Parathyroid adenoma (tissue), 2 donors: ENCODE results near the gene RIOK3.
A peak's percentile ranks its signal among the peaks of the same experiment; 100 is the strongest.

Experiments
- H2AFZ ChIP-seq: fragments of 300-600 bp; sonication (generic); one replicate; pipeline ENCODE4 v1.7.0; 2017; ENCODE audit warnings: antibody characterized with exemption, mild to moderate bottlenecking
- H3K27ac ChIP-seq: fragments of 300-600 bp; sonication (generic); one replicate; pipeline ENCODE4 v1.7.0; 2017
- H3K27me3 ChIP-seq: fragments of 300-600 bp; sonication (generic); one replicate; pipeline ENCODE4 v1.7.0; 2017; ENCODE audit warnings: low read length; ENCODE audit not compliant: control insufficient read depth, insufficient read depth
- H3K36me3 ChIP-seq: fragments of 300-600 bp; sonication (generic); one replicate; pipeline ENCODE4 v1.7.0; 2017; ENCODE audit warnings: low read length; ENCODE audit not compliant: control insufficient read depth, insufficient read depth
- H3K4me1 ChIP-seq: fragments of 300-600 bp; sonication (generic); one replicate; pipeline ENCODE4 v1.7.0; 2017; ENCODE audit warnings: control low read depth
- H3K4me2 ChIP-seq: fragments of 300-600 bp; sonication (generic); one replicate; pipeline ENCODE4 v1.7.0; 2017; ENCODE audit warnings: low read length
- H3K4me3 ChIP-seq: fragments of 300-600 bp; sonication (generic); one replicate; pipeline ENCODE4 v1.7.0; 2017; ENCODE audit warnings: low read depth, low read length
- H3K79me2 ChIP-seq: fragments of 300-600 bp; sonication (generic); one replicate; pipeline ENCODE4 v1.7.0; 2017; ENCODE audit warnings: control low read depth
- H3K9ac ChIP-seq: fragments of 300-600 bp; sonication (generic); one replicate; pipeline ENCODE4 v1.7.0; 2017; ENCODE audit warnings: mild to moderate bottlenecking
- H3K9me3 ChIP-seq: fragments of 300-600 bp; sonication (generic); one replicate; pipeline ENCODE4 v1.7.0; 2017; ENCODE audit warnings: low read length; ENCODE audit not compliant: control insufficient read depth
- TF ChIP-seq, protein P1 (sequence below): fragments of 300-600 bp; sonication (generic); IDR thresholded peaks from one replicate; pipeline ENCODE4 v1.7.0; 2017; ENCODE audit warnings: antibody characterized with exemption, mild to moderate bottlenecking
- donor health status: primary hyperparathyroidism.

RIOK3 gene

DNA sequence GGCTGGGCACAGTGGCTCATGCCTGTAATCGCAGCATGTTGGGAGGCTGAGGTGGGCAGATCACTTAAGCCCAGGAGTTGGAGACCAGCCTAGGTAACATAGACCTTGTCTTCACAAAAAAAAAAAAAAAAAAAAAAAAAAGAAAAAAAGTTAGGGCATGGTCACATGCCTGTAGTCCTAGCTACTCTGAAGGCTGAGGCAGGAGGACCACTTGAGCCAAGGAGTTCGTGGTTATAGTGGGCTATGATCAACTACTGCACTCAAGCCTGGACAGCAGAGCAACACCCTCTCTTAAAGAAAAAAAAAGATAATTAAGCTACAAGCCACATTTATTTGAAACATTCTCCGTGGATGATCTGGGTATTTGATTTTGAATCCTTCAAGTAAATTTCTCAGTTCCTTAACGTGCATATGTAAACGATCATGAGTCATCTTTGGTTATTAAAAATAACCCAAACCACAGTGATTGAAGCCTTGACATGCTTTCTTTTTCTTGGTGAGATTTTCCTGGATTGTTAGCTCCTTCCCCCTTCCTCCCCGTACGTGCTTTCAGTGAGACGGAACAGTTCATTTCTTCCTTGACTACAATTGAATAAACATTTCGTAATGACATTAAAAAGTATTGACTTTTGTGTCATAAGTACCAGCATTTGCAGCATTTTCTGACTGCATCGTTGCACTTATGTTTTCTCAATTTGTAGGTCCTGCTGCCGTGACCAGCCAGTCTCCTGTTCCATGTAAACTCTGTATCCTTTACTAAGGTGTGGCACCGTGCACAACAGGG, 70.5 kb downstream of the RIOK3 start:
- Histone ChIP-seq H3K4me3 (no peak overlapping the region), H3K4me2 (no peak overlapping the region), H3K27me3 (no peaks in the 10 kb centered on the region), H3K27ac (no peak overlapping the region), H3K9ac (no peak overlapping the region), H2AFZ (no peak overlapping the region), H3K79me2 (no peaks in the 10 kb centered on the region), H3K4me1 (peaks cover 4% of the 10 kb centered on the region), H3K36me3 (no peaks in the 10 kb centered on the region), H3K9me3 (no peaks in the 10 kb centered on the region)
- TF ChIP-seq, protein P1, sequence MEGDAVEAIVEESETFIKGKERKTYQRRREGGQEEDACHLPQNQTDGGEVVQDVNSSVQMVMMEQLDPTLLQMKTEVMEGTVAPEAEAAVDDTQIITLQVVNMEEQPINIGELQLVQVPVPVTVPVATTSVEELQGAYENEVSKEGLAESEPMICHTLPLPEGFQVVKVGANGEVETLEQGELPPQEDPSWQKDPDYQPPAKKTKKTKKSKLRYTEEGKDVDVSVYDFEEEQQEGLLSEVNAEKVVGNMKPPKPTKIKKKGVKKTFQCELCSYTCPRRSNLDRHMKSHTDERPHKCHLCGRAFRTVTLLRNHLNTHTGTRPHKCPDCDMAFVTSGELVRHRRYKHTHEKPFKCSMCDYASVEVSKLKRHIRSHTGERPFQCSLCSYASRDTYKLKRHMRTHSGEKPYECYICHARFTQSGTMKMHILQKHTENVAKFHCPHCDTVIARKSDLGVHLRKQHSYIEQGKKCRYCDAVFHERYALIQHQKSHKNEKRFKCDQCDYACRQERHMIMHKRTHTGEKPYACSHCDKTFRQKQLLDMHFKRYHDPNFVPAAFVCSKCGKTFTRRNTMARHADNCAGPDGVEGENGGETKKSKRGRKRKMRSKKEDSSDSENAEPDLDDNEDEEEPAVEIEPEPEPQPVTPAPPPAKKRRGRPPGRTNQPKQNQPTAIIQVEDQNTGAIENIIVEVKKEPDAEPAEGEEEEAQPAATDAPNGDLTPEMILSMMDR, result no peak

GRCh38 chr18:23524213-23524707, 71.2 kb downstream of the RIOK3 start:
- no peak overlapping the region for H3K9ac ChIP-seq
- H2AFZ ChIP-seq, result no peak overlapping the region
- no peaks in the 10 kb centered on the region for H3K27me3 ChIP-seq
- no peaks in the 10 kb centered on the region for H3K9me3 ChIP-seq
- H3K4me2 ChIP-seq, result no peak overlapping the region
- peaks cover 4% of the 10 kb centered on the region for H3K4me1 ChIP-seq
- H3K27ac ChIP-seq, result no peak overlapping the region
- H3K36me3 ChIP-seq, result no peaks in the 10 kb centered on the region
- TF ChIP-seq, protein P1, result no peak
- no peaks in the 10 kb centered on the region for H3K79me2 ChIP-seq
- H3K4me3 ChIP-seq, result no peak overlapping the region

- peaks cover 4% of the 10 kb centered on the region for H3K4me1 ChIP-seq
- H3K4me2 ChIP-seq, result no peak overlapping the region
- H3K4me3 ChIP-seq, result no peak overlapping the region
- no peak overlapping the region for H3K9ac ChIP-seq
- H3K36me3 ChIP-seq, result no peaks in the 10 kb centered on the region
- H3K27ac ChIP-seq, result peak overlapping the region; percentile 29
- no peak overlapping the region for H2AFZ ChIP-seq
- no peaks in the 10 kb centered on the region for H3K79me2 ChIP-seq
- TF ChIP-seq, protein P1, result no peak
- H3K9me3 ChIP-seq, result no peaks in the 10 kb centered on the region
- H3K27me3 ChIP-seq, result no peaks in the 10 kb centered on the region
These were observed 73.5 kb downstream of the RIOK3 start for GRCh38 chr18:23526501-23527063.

- no peaks in the 10 kb centered on the region for H3K27me3 ChIP-seq
- H3K79me2 ChIP-seq, result no peaks in the 10 kb centered on the region
- no peaks in the 10 kb centered on the region for H3K36me3 ChIP-seq
- H3K9ac ChIP-seq, result no peak overlapping the region
- no peak overlapping the region for H2AFZ ChIP-seq
- H3K27ac ChIP-seq, result no peak overlapping the region
- H3K4me3 ChIP-seq, result no peak overlapping the region
- no peak overlapping the region for H3K4me2 ChIP-seq
- H3K4me1 ChIP-seq, result peaks cover 4% of the 10 kb centered on the region
- H3K9me3 ChIP-seq, result no peaks in the 10 kb centered on the region
- TF ChIP-seq, protein P1, result no peak
These were observed 75.7 kb downstream of the RIOK3 start for GRCh38 chr18:23528580-23529472.
